ENCODE measurements around the gene EXOC4. TPM values are rescaled to one million over a fixed set of nuclear protein-coding genes. Genes with fewer than 3 reads are reported as not detected.
A peak's percentile ranks its signal among the peaks of the same experiment; 100 is the strongest.

The EXOC4 gene
- total RNA-seq, 1 donor from 2014 or later: 65.0 TPM

DNA sequence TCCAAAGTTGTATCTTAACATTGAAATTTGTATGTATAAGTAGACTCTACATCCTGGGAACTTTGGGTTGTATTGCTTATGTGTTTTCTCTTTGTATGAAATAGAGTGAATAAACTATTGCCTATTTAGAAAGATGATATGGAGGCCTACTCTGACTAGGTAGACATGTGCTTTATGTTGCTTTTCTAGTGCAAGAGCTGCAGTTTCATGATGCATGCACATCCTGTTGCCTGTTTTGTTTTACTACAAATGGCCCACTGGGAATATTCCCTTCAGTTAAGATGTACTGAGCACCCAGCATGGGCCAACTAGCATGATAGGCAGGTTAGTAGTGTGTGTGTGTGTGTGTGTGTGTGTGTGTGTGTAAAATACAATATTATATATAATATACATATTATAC lies 592.1 kb downstream of the EXOC4 start:
- intact Hi-C loops (cut with micrococcal nuclease): no loop called here
- Mint-ChIP-seq H3K36me3 (ENCODE audit: low read depth) (no peaks in the 10 kb centered on the region), H3K27me3 (ENCODE audit: low read depth) (no peaks in the 10 kb centered on the region), H3K9me3 (peaks cover 8% of the 10 kb centered on the region), H3K27ac (no peak overlapping the region), H3K4me3 (ENCODE audit: low read depth) (no peak overlapping the region), H3K4me1 (ENCODE audit: low read depth) (no peaks in the 10 kb centered on the region)
- no peak for DNase-seq (ENCODE audit: low spot score)

DNA sequence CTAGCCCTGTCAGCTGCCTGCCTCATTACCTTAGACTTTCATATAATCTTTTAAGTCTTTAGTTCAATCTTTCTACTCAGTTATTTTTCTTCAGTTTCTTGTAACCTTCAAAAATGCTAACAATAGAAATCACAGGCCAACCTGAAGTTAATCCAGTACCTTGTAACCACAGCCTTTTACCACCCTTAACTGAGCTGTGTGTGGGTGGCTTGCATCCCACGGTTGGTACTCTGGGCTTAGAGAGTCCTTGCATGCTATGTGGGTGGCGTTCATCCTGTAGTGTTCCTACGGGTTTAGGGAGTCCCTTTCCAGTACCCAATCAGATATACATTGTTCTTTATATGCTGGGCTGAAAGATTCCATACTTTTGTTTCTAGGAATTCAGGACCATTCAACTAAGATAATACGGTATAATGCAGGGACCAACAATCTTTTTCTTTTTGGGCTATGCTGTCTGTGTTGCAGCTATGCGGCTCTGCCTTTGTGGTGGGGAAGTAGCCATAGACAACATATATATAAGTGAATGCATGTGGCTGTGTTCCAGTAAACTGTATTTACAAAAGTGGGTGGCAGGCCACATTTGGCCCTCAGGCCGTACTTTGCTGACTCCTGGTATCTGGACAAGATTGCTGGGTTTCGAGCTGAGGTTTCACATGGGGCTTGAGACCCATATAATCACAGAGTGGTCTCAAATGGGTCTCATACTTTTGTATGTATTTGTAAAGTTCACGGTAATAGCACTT lies 593.5 kb downstream of the EXOC4 start:
- intact Hi-C loops (cut with micrococcal nuclease): no loop called here
- H3K27me3 Mint-ChIP-seq (ENCODE audit: low read depth): no peaks in the 10 kb centered on the region
- no peak for DNase-seq (ENCODE audit: low spot score)
- H3K4me3 Mint-ChIP-seq (ENCODE audit: low read depth): no peak overlapping the region
- H3K9me3 Mint-ChIP-seq: peaks cover 8% of the 10 kb centered on the region
- no peaks in the 10 kb centered on the region for H3K36me3 Mint-ChIP-seq (ENCODE audit: low read depth)
- H3K27ac Mint-ChIP-seq: no peak overlapping the region
- no peaks in the 10 kb centered on the region for H3K4me1 Mint-ChIP-seq (ENCODE audit: low read depth)

DNA sequence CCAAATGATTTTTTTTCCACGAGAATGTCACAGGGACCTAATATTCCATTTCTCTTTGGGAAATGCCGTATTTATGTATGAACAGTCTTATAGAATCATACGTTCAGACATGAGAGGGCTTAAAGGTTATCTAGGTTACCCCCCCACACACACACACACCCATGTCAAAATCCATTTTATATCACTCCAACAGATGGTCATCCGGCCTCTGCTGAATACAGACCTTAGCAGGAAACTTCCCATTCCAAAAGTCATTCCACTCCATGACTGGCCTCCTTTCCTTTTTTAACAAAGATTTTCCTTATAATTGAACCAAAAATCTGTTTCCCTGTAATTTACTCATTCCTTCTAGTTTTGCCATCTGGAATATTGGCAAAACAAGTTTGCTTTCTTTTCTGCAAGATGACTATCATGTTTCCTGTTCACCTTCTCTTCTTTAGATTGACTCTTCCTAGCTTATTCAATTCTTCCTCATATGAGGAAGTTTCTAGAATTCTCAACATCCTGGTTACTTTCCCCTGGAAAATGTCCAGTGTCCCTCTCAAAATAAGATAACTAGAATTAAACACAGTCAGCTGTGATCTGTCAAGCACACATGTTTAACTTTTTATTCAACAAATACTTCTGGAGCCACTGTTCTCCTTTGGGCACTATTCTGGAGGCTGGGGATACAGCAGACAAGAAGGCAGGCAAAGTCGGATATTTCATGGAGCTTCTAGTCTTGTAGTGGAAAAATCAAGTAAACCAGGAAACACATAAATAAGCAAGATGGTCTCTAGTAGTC lies 597.8 kb downstream of the EXOC4 start:
- Mint-ChIP-seq H3K36me3 (ENCODE audit: low read depth) (no peaks in the 10 kb centered on the region), H3K4me3 (ENCODE audit: low read depth) (no peak overlapping the region), H3K4me1 (ENCODE audit: low read depth) (peaks cover 5% of the 10 kb centered on the region), H3K27ac (no peak overlapping the region), H3K9me3 (no peaks in the 10 kb centered on the region), H3K27me3 (ENCODE audit: low read depth) (no peaks in the 10 kb centered on the region)
- intact Hi-C loops (cut with micrococcal nuclease): no loop called here
- DNase-seq (ENCODE audit: low spot score): no peak

DNA sequence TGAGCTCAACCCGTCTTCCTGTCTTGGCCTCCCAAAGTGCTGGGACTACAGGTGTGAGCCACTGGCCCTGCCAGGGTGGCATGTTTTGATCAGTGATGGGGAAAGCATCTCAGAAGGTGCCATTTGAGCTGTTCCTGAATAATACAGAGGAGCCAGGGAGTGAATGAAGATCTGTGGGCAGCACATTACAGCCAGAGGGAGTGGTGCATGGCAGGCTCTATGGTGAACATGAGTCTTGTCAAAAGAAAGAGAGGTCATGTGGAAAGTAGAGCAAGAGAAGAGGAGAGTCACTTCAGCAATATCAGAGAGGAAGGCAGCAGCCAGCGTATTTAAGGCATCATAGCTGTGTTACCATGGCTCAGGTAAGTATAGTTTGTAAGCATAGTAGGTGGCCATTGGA lies 598.5 kb downstream of the EXOC4 start:
- Mint-ChIP-seq H3K36me3 (ENCODE audit: low read depth) (no peaks in the 10 kb centered on the region), H3K9me3 (no peaks in the 10 kb centered on the region), H3K4me1 (ENCODE audit: low read depth) (peaks cover 5% of the 10 kb centered on the region), H3K27me3 (ENCODE audit: low read depth) (no peaks in the 10 kb centered on the region), H3K4me3 (ENCODE audit: low read depth) (no peak overlapping the region), H3K27ac (no peak overlapping the region)
- intact Hi-C loops (cut with micrococcal nuclease): no loop called here
- no peak for DNase-seq (ENCODE audit: low spot score)

DNA sequence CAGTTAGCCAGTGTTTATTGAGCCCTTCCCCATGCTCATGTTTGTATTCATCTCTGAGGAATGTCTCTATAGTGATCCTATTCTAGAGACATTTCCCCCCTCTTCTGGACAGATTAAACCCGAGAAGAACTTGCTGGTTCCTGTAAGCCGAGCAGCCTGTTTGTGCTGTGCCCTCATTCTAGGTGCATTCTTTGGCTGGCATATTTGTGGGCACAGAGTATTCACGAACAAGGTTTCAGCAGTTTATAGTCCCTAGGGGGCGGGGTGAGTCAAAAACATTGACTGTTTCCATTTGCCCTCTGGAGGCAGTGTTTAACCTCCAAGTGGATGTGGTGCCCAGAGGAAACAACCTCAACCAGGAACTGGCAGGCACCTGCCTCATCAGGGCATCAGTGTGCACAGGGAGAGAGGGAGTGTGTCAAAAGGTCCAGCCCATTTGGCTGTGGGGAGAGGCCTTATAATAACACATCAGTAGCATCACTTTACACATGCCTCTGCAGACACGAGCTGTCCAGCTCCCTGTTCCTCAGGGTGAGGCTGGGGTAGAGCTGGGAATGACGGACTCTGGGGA lies 600.9 kb downstream of the EXOC4 start:
- Mint-ChIP-seq H3K27ac (no peak overlapping the region), H3K9me3 (no peaks in the 10 kb centered on the region), H3K36me3 (ENCODE audit: low read depth) (no peaks in the 10 kb centered on the region), H3K4me1 (ENCODE audit: low read depth) (peaks cover 5% of the 10 kb centered on the region), H3K27me3 (ENCODE audit: low read depth) (no peaks in the 10 kb centered on the region), H3K4me3 (ENCODE audit: low read depth) (no peak overlapping the region)
- DNase-seq (ENCODE audit: low spot score): peak; percentile 8
- intact Hi-C loops (cut with micrococcal nuclease): no loop called here

DNA sequence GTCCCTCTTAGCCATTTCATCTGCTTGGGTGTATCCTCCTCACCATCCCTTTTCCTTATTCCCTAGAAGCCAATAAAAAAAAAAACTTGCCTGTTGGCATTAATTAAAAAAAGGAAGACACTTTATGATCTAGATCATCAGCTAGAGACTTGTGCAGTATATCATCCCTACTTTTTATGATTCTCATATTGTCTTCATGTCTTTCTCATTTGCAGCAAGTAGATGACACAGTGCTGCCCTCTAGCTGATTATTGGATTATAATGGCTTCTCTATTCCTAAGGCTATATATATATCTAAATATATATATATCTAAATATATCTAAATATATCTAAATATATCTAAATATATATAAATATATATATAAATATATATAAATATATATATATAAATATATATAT lies 601.9 kb downstream of the EXOC4 start:
- H3K27ac Mint-ChIP-seq: no peak overlapping the region
- H3K27me3 Mint-ChIP-seq (ENCODE audit: low read depth): no peaks in the 10 kb centered on the region
- no peak for DNase-seq (ENCODE audit: low spot score)
- no peaks in the 10 kb centered on the region for H3K36me3 Mint-ChIP-seq (ENCODE audit: low read depth)
- H3K4me3 Mint-ChIP-seq (ENCODE audit: low read depth): no peak overlapping the region
- no peaks in the 10 kb centered on the region for H3K9me3 Mint-ChIP-seq
- intact Hi-C loops (cut with micrococcal nuclease): no loop called here
- peaks cover 5% of the 10 kb centered on the region for H3K4me1 Mint-ChIP-seq (ENCODE audit: low read depth)

DNA sequence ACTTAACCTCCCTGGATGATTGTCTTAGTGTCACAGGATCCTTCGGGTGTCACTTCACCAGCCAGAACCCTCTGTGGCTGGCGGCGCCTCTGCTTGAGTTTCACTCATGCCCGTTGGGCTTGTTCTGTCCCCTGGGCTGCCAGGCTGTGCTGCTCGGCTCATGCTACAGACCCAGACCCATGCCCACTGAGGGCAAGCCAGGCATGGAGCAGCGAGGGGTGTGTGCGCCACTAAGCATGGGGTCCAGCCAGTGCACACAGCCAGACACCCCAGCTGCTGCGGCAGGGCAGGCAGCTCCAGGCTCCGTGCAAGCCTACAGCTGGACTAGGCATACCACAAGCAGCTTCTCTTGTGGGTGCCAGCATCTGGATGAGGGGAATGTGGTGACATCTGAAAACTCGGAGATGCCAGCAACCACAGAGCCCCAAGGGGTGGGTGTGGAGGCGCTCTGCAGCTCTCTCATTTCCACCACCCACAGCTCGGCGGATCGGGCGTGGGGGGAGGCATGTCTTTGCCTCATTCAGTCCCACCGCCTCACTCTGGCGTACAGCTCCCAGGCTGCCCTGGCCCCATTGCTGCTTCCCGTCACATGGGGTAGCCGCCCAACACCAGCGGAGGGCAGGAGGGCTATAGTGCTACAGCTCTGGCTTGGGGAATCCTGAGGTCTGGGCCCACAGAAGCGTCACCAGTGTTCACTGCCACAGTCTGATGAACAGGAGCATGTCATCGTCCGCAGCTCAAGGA lies 604.7 kb downstream of the EXOC4 start:
- intact Hi-C loops (cut with micrococcal nuclease): no loop called here
- H3K27ac Mint-ChIP-seq: no peak overlapping the region
- H3K4me3 Mint-ChIP-seq (ENCODE audit: low read depth): no peak overlapping the region
- no peak for DNase-seq (ENCODE audit: low spot score)
- H3K27me3 Mint-ChIP-seq (ENCODE audit: low read depth): no peaks in the 10 kb centered on the region
- H3K4me1 Mint-ChIP-seq (ENCODE audit: low read depth): peaks cover 5% of the 10 kb centered on the region
- no peaks in the 10 kb centered on the region for H3K9me3 Mint-ChIP-seq
- H3K36me3 Mint-ChIP-seq (ENCODE audit: low read depth): no peaks in the 10 kb centered on the region

DNA sequence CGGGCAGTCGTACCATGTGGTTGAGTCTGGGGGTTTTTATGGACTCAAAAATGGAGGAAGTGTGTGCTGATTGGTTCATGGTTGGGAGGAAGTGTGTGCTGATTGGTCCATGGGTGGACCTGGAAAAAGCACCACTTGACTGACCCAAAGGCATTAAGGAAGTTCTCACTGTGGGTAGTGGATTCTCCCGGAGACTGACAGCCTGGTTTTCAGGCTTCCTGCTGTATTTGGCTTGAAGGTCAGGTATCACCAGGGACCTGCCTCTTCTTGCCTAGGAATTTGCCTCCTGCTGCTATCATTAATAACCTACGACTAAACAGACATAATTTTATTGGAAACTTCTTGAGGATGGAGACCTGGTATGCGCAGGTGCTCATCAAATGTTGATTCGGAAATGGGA lies 605.4 kb downstream of the EXOC4 start:
- no peak for DNase-seq (ENCODE audit: low spot score)
- intact Hi-C loops (cut with micrococcal nuclease): no loop called here
- H3K27me3 Mint-ChIP-seq (ENCODE audit: low read depth): no peaks in the 10 kb centered on the region
- H3K4me3 Mint-ChIP-seq (ENCODE audit: low read depth): no peak overlapping the region
- H3K4me1 Mint-ChIP-seq (ENCODE audit: low read depth): peaks cover 5% of the 10 kb centered on the region
- H3K36me3 Mint-ChIP-seq (ENCODE audit: low read depth): no peaks in the 10 kb centered on the region
- no peak overlapping the region for H3K27ac Mint-ChIP-seq
- no peaks in the 10 kb centered on the region for H3K9me3 Mint-ChIP-seq

DNA sequence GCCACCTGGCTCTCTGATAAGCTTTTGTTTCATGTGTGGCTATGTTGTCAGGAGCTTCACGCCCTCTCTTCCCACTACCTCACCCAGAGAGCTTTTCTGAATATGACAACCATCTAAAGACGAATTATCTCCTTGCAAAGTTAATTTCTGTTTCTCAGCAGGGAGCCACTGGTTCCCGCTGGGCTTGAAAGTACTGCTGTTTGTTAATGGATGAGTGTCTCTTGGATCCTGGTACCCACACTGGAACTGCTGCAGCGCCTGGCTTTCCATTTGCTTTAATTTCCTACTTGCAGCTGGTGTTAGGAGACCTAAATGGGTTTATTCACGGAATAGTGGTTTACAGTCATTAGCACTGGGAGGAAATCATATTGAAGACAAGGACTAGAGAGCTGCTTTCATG lies 606.4 kb downstream of the EXOC4 start:
- peaks cover 1% of the 10 kb centered on the region for H3K4me1 Mint-ChIP-seq (ENCODE audit: low read depth)
- H3K9me3 Mint-ChIP-seq: no peaks in the 10 kb centered on the region
- H3K27me3 Mint-ChIP-seq (ENCODE audit: low read depth): no peaks in the 10 kb centered on the region
- no peaks in the 10 kb centered on the region for H3K36me3 Mint-ChIP-seq (ENCODE audit: low read depth)
- H3K4me3 Mint-ChIP-seq (ENCODE audit: low read depth): no peak overlapping the region
- DNase-seq (ENCODE audit: low spot score): no peak
- H3K27ac Mint-ChIP-seq: no peak overlapping the region
- intact Hi-C loops (cut with micrococcal nuclease): no loop called here

DNA sequence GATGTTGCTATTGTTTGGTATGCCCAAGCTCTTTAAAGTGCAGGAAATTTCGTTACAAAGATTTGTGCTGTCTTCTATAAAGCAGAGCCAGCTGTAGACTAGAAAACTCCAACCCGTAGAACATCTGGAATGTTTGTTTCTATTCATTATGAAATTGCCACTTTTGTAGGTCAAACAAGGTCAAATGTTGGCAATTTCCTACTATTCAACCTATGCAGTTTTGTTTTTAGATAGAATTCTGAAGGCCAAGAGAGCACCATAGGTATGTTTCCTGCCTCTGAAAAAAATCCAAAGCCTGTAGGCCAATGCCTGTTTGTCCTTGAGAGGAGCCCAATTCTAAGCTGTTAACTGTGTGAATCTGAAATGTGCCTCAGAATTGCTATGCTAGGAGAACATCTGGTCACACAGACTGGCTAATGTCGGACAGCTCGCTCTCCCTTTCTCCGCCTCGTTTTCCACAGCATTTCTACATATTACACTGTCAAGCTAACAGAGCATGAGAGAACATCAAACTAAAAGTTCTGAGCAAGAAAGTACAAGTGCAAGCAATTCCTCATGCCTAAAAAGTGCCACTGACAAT lies 607.1 kb downstream of the EXOC4 start:
- intact Hi-C loops (cut with micrococcal nuclease): no loop called here
- Mint-ChIP-seq H3K27ac (no peak overlapping the region), H3K36me3 (ENCODE audit: low read depth) (no peaks in the 10 kb centered on the region), H3K9me3 (no peaks in the 10 kb centered on the region), H3K4me3 (ENCODE audit: low read depth) (no peak overlapping the region), H3K27me3 (ENCODE audit: low read depth) (no peaks in the 10 kb centered on the region), H3K4me1 (ENCODE audit: low read depth) (no peaks in the 10 kb centered on the region)
- DNase-seq (ENCODE audit: low spot score): no peak

DNA sequence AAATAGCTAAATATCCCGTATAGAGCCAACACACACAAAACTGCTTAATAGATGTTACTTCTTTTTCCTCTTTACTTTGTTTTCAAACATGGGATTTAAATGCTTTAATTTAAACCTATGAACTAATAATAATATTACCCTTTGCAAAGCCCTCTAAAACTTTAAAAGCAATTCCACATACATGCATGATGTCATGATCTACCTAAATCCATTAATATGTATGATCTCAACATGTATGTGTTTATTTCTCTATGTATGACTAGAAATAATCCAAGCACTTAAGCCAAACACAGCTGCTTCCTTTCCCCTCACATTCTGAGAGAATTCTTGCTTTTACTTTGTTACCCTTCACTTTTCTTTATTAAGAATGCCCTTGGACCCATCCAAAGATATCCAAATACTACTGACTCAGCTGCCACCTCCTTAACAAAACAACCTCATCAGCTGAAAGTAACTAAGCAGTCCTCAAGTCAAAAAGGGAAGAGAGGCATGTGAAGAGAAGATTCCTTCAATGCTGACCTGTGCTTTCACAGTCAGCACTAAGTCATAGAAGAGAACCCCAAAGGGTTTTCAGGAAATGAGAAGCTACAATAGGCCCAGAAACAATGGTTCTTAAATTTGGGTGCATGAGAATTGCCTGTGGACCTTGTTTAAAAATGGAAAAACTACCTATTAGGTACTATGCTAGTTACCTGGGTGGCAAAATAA lies 607.9 kb downstream of the EXOC4 start:
- DNase-seq (ENCODE audit: low spot score): no peak
- H3K9me3 Mint-ChIP-seq: no peaks in the 10 kb centered on the region
- H3K4me1 Mint-ChIP-seq (ENCODE audit: low read depth): no peaks in the 10 kb centered on the region
- intact Hi-C loops (cut with micrococcal nuclease): no loop called here
- H3K27me3 Mint-ChIP-seq (ENCODE audit: low read depth): no peaks in the 10 kb centered on the region
- no peaks in the 10 kb centered on the region for H3K36me3 Mint-ChIP-seq (ENCODE audit: low read depth)
- H3K27ac Mint-ChIP-seq: no peak overlapping the region
- no peak overlapping the region for H3K4me3 Mint-ChIP-seq (ENCODE audit: low read depth)

DNA sequence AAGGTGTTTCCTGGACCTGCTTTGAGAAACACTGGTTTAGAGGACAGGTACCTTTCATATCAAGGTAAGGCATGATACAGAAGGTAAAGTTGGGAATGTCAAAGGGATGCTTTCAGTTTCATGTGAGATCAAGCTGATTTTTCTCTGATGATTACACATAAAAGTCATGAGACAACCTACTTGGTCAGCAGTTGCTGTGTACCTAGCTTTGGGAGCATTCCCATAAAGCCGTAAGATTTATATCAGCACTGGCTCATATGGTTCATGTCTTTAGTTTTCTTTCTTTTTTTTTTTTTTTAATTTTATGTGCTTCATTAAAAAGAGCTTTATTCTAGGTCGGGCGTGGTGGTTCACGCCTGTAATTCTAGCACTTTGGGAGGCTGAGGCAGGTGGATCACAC lies 609.0 kb downstream of the EXOC4 start:
- no peaks in the 10 kb centered on the region for H3K27me3 Mint-ChIP-seq (ENCODE audit: low read depth)
- intact Hi-C loops (cut with micrococcal nuclease): no loop called here
- H3K4me1 Mint-ChIP-seq (ENCODE audit: low read depth): no peaks in the 10 kb centered on the region
- H3K9me3 Mint-ChIP-seq: no peaks in the 10 kb centered on the region
- no peak for DNase-seq (ENCODE audit: low spot score)
- H3K4me3 Mint-ChIP-seq (ENCODE audit: low read depth): no peak overlapping the region
- no peak overlapping the region for H3K27ac Mint-ChIP-seq
- H3K36me3 Mint-ChIP-seq (ENCODE audit: low read depth): no peaks in the 10 kb centered on the region
